ENCODE measurements around the gene UCHL3. TPM values are rescaled to one million over a fixed set of nuclear protein-coding genes. Genes with fewer than 3 reads are reported as not detected.

UCHL3 gene
- total and polyA plus RNA-seq, 9 of the 15 experiments (the other 6 are each of a cell fraction or from before 2014, with no cell fraction given) = 42.2 to 112 (median 85.4) TPM

GRCh38 chr13:75537401-75538365, 11.9 kb upstream of the UCHL3 start, which contains the start of gene COMMD6 (continued):
- TF ChIP-seq PBX2 (CRISPR knock-in tag; IDR thresholded peaks at IDR 0.05; ENCODE audit: low read depth) (no peak), PBX2 (tag; conservative IDR thresholded peaks at IDR 0.05; ENCODE audit: low read depth) (no peak), RBFOX2 (IDR thresholded peaks at IDR 0.05; ENCODE audit: low read depth, low read length) (peak; percentile 84), CBFA2T2 (conservative IDR thresholded peaks at IDR 0.05) (no peak), ZFP91 (CRISPR knock-in tag; IDR thresholded peaks at IDR 0.05) (no peak), DACH1 (IDR thresholded peaks at IDR 0.05; ENCODE audit: partially characterized antibody) (peak; percentile 4), PML (IDR thresholded peaks at IDR 0.05; ENCODE audit: low read length) (peak; percentile 32; the same call in 1 of the 2 replicates), ZKSCAN8 (CRISPR knock-in tag; IDR thresholded peaks at IDR 0.05) (no peak), RBM39 (optimal IDR thresholded peaks at IDR 0.05; ENCODE audit: low read depth, low read length) (no peak), OTX1 (CRISPR knock-in tag; IDR thresholded peaks at IDR 0.05) (no peak), HOMEZ (CRISPR knock-in tag; IDR thresholded peaks at IDR 0.05) (no peak), HMG20A (CRISPR knock-in tag; conservative IDR thresholded peaks at IDR 0.05) (no peak), NEUROD1 (IDR thresholded peaks at IDR 0.05; ENCODE audit: borderline replicate concordance, low read depth, low read length, partially characterized antibody) (no peak), MAFK (IDR thresholded peaks at IDR 0.05; ENCODE audit: low read length) (no peak), ZNF583 (CRISPR knock-in tag; IDR thresholded peaks at IDR 0.05) (no peak), SRSF7 (optimal IDR thresholded peaks at IDR 0.05; ENCODE audit: low read depth, low read length) (no peak), ZNF324 (CRISPR knock-in tag; IDR thresholded peaks at IDR 0.05) (no peak), RBM25 (IDR thresholded peaks at IDR 0.05; ENCODE audit: low read depth, low read length, severe bottlenecking) (no peak), ZNF280B (CRISPR knock-in tag; IDR thresholded peaks at IDR 0.05) (no peak), GATA2 (CRISPR knock-in tag; IDR thresholded peaks at IDR 0.05) (no peak), THRAP3 (IDR thresholded peaks at IDR 0.05; ENCODE audit: borderline replicate concordance) (no peak), SMC3 (conservative IDR thresholded peaks at IDR 0.05; ENCODE audit: insufficient read depth, low read depth, low read length) (no peak)

All from K562 (cell line).